Kidney (tissue), 14 donors: ENCODE measurements around the gene LRRC57. TPM values are rescaled to one million over a fixed set of nuclear protein-coding genes. Genes with fewer than 3 reads are reported as not detected.
"Not testable (repeated sequence)": the region's sequence is repeated elsewhere in the genome, so short reads cannot be mapped to it uniquely, and the experiment has no call there.

Experiments used
- DNase-seq, 5 donors: peaks; one replicate each; pipeline ENCODE4 v3.0.0-alpha.2; 2013 to 2020
- FAIRE-seq: peaks from 2 replicates; lab custom pipeline; 2012; peaks lifted over from hg19 to GRCh38; lab: Jason Lieb, UNC
- H3K27ac ChIP-seq, 2 donors: one replicate each; pipeline ENCODE4 v1.7.0; 2013; ENCODE audit warnings: low read depth in 2 of 2, low read length in 2 of 2, inconsistent platforms in 1 of 2
- H3K27me3 ChIP-seq: one replicate; pipeline ENCODE4 v1.7.1; 2013; ENCODE audit warnings: low read length, inconsistent platforms; ENCODE audit not compliant: control insufficient read depth, insufficient read depth
- H3K36me3 ChIP-seq, 3 donors: one replicate each; pipeline versions ENCODE4 v1.7.0 to v1.7.1; 2013; ENCODE audit warnings: low read length in 3 of 3, control low read depth in 1 of 3, inconsistent platforms in 1 of 3; ENCODE audit not compliant: insufficient read depth in 3 of 3, control insufficient read depth in 2 of 3
- H3K4me1 ChIP-seq, 3 donors: one replicate each; pipeline versions ENCODE4 v1.7.0 to v1.7.1; 2013; ENCODE audit warnings: low read length in 3 of 3, inconsistent platforms in 1 of 3, low read depth in 1 of 3; ENCODE audit not compliant: control insufficient read depth in 2 of 3, insufficient read depth in 2 of 3
- H3K4me3 ChIP-seq, 3 donors: one replicate each; pipeline versions ENCODE4 v1.7.0 to v1.8.1; 2013; ENCODE audit warnings: low read length in 3 of 3, control low read depth in 1 of 3, inconsistent platforms in 1 of 3
- H3K9ac ChIP-seq, 3 donors: one replicate each; pipeline versions ENCODE4 v1.7.0 to v1.7.1; 2013; ENCODE audit warnings: low read length in 3 of 3, control low read depth in 1 of 3, inconsistent platforms in 1 of 3
- H3K9me3 ChIP-seq, 3 donors: one replicate each; pipeline versions ENCODE4 v1.7.0 to v1.7.1; 2013; ENCODE audit warnings: low read length in 3 of 3, control low read depth in 1 of 3, inconsistent platforms in 1 of 3; ENCODE audit not compliant: control insufficient read depth in 2 of 3, insufficient read depth in 1 of 3
- intact Hi-C: fragments of 100-400 bp; cut with DNase I; formaldehyde crosslinking; loops from one replicate; pipeline ENCODE4 v1.11.1; 2022
- polyA plus RNA-seq: library from polyadenylated mRNA; stranded (reverse); fragments of 350-450 nt; fragmentation: Illumina TruSeq; extraction: RNeasy Lipid Tissue Mini Kit (QIAGEN cat#74804); gene quantifications from one replicate; pipeline ENCODE4 v1.2.3, GENCODE V29; 2014; ENCODE audit warnings: low read depth, low replicate concordance; ENCODE audit not compliant: insufficient read depth
- total RNA-seq: library from RNA; stranded (reverse); fragmentation: NEBNext Ultra II Directional; extraction: Animal tissue kit (Norgen Biotek cat#: 25700); gene quantifications from one replicate; pipeline ENCODE4 v1.2.1, GENCODE V29; 2021
- TF ChIP-seq, protein P1 (sequence below): IDR thresholded peaks from 3 replicates; pipeline ENCODE4 v1.5.1; 2012; ENCODE audit warnings: mild to moderate bottlenecking, moderate library complexity, borderline replicate concordance; ENCODE audit not compliant: insufficient read depth; ENCODE audit errors: extremely low read depth
- donor health status: control.
- donor health status: control.
- donor health status: control.
- donor health status: control.
- donor health status: control.
- donor health status: DM: yes; HTN: yes; CAD: no.
- donor health status: Normal renal cell carcinoma (clear cell type).

Gene LRRC57
- total and polyA plus RNA-seq, 2 donors from 2014 or later: 8.6 to 21.1 TPM

DNA sequence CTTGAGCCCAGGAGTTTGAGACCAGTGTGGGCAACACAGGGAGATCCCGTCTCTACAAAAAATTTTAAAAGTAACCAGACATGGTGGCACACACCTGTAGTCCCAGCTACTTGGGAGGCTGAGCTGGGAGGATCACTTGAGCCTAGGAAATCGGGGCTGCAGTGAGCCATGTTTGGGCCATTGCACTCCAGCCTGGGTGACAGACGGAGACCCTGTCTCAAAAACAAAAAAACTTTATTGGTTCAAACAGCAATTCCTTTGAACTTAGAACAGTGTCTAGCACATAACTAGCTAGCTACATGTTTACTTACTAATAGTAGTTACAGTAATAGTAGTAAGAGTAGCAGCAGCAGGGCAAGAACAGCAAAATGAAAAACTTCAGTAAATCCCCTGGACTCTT, 10.1 kb upstream of the LRRC57 start:
- Histone ChIP-seq H3K36me3 (peaks cover 0 to 7% (median 0%) of the 10 kb centered on the region in 3 donors), H3K4me3 (no peak overlapping the region), H3K9ac (no peak overlapping the region), H3K27ac (no peak overlapping the region), H3K4me1 (no peaks in the 10 kb centered on the region), H3K27me3 (no peaks in the 10 kb centered on the region), H3K9me3 (no peaks in the 10 kb centered on the region)
- intact Hi-C loops: no loop called here
- FAIRE-seq (no peak), DNase-seq (no peak)
- TF ChIP-seq, protein P1, sequence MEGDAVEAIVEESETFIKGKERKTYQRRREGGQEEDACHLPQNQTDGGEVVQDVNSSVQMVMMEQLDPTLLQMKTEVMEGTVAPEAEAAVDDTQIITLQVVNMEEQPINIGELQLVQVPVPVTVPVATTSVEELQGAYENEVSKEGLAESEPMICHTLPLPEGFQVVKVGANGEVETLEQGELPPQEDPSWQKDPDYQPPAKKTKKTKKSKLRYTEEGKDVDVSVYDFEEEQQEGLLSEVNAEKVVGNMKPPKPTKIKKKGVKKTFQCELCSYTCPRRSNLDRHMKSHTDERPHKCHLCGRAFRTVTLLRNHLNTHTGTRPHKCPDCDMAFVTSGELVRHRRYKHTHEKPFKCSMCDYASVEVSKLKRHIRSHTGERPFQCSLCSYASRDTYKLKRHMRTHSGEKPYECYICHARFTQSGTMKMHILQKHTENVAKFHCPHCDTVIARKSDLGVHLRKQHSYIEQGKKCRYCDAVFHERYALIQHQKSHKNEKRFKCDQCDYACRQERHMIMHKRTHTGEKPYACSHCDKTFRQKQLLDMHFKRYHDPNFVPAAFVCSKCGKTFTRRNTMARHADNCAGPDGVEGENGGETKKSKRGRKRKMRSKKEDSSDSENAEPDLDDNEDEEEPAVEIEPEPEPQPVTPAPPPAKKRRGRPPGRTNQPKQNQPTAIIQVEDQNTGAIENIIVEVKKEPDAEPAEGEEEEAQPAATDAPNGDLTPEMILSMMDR: no peak

DNA sequence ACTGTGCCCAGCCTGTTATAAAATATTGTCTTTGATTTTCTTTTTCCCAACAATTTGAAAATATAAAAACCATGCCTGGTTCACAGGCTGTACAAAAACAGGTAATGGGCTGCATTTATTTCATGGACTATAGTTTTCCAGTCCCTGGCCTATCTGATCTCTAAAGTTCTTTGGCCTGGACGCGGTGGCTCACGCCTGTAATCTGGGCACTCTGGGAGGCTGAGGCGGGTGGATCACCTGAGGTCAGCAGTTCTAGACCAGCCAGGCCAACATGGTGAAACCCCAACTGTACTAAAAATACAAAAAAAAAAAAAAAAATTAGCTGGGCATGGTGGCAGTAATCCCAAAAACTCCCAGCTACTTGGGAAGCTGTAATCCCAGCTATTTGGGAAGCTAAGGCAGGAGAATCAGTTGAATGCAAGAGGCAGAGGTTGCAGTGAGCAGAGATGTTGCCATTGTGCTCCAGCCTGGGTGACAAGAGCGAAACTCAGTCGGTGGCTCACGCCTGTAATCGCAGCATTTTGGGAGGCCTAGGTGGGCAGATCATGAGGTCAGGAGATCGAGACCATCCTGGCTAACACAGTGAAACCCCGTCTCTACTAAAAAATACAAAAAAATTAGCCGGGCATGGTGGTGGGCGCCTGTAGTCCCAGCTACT, 8.1 kb upstream of the LRRC57 start:
- FAIRE-seq, H3K4me3 ChIP-seq, H3K27ac ChIP-seq, H3K4me1 ChIP-seq, intact Hi-C loops, H3K27me3 ChIP-seq, H3K36me3 ChIP-seq, H3K9ac ChIP-seq, DNase-seq, H3K9me3 ChIP-seq: not testable (repeated sequence)

DNA sequence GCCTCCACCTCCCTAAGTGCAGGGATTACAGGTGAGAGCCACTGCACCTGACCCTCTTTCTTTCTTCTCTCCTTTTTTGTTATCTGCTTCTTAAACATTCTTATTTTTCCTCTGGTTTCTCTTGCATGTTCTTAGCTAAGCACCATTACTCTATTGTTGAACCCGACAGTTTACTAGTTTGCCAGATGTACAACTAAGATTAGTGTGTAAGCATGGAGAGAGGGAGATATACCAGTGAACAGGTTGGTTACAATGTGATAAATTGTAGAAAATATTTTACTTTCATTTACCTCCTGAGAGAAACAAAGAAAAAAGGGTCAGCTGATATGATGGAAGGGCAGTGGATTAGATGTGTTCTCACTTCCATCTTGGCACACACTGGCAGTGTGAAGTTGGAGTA, 5.0 kb upstream of the LRRC57 start:
- no peaks in the 10 kb centered on the region for H3K36me3 ChIP-seq
- no peak overlapping the region for H3K9ac ChIP-seq
- no peak for FAIRE-seq
- intact Hi-C loops: no loop called here
- no peaks in the 10 kb centered on the region for H3K27me3 ChIP-seq
- TF ChIP-seq, protein P1: no peak
- no peak overlapping the region for H3K4me3 ChIP-seq
- no peak overlapping the region for H3K27ac ChIP-seq
- H3K9me3 ChIP-seq: no peaks in the 10 kb centered on the region
- DNase-seq: no peak
- H3K4me1 ChIP-seq: no peaks in the 10 kb centered on the region

DNA sequence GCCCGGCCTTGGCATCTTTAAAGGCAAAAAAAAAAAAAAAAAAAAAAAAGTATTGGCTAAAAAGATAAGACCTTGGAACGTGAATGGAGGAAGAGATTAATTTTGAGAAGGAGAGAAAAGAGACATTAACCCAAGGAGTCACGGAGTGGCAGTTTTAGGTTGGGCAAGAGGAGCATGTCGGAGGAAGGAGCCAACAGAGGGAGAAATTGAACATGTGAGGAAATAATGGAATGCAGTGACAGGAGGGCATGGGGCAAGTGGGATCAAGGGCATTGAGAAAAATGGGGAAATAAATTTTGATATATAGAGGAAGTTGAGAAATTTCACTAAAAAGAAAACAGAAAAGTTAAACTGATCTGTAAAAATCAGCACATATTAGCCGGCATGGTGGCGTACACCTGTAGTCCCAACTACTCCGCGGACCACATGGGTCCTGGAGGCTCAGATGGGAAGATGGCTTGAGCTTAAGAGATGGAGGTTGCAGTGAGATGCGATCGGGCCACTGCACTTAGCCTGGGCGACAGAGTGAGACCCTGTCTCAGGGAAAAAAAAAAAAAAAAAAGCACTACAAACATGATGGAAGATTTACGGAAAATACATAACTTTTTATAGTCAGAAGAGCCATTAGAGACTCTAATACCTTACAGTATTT, 1.3 kb upstream of the LRRC57 start:
- H3K4me1 ChIP-seq: peaks cover 0 to 8% (median 8%) of the 10 kb centered on the region in 3 donors
- FAIRE-seq (no peak), DNase-seq (peak in 1 of 5 donors; percentile 3)
- peaks cover 0 to 3% (median 0%) of the 10 kb centered on the region in 3 donors for H3K36me3 ChIP-seq
- TF ChIP-seq, protein P1: no peak
- H3K9ac ChIP-seq: no peak overlapping the region
- H3K27me3 ChIP-seq: no peaks in the 10 kb centered on the region
- no peak overlapping the region for H3K27ac ChIP-seq
- intact Hi-C loops: no loop called here
- H3K9me3 ChIP-seq: no peaks in the 10 kb centered on the region
- no peak overlapping the region for H3K4me3 ChIP-seq
